Stimulated activated CD4-positive, alpha-beta T cell treated with anti-CD3 and anti-CD28 coated beads, Interleukin-1b, Interleukin-23, amount 100 ng/mL, for 48 hours (primary cell): ENCODE measurements around the gene KRTAP9-3.
"Not testable (repeated sequence)": the region's sequence is repeated elsewhere in the genome, so short reads cannot be mapped to it uniquely, and the experiment has no call there.

ENCODE experiments used
- DNase-seq: peaks from one replicate; pipeline ENCODE4 v3.0.0-alpha.2; 2020

The KRTAP9-3 gene

GRCh38 chr17:41254861-41255260 is 22.6 kb downstream of the KRTAP9-3 start:
- DNase-seq = no peak

GRCh38 chr17:41255381-41256290 is 23.4 kb downstream of the KRTAP9-3 start, which contains the start of gene KRTAP9-9:
Gene KRTAP9-9 (plus strand): TSS chr17:41255384.
- not testable (repeated sequence) for DNase-seq

GRCh38 chr17:41256291-41256685 is 24.0 kb downstream of the KRTAP9-3 start:
- no peak for DNase-seq

- no peak for DNase-seq
These were observed 26.2 kb downstream of the KRTAP9-3 start for GRCh38 chr17:41258406-41258805.

- no peak for DNase-seq
These were observed 31.0 kb downstream of the KRTAP9-3 start for GRCh38 chr17:41263212-41263611.

GRCh38 chr17:41264599-41264998 is 32.4 kb downstream of the KRTAP9-3 start:
- no peak for DNase-seq

GRCh38 chr17:41265078-41265477 is 32.8 kb downstream of the KRTAP9-3 start, which contains the start of gene KRTAP9-6:
Gene KRTAP9-6 (plus strand): TSS chr17:41265378. CDS start chr17:41265378, 0 bp downstream.
- no peak for DNase-seq

GRCh38 chr17:41267711-41268110 is 35.5 kb downstream of the KRTAP9-3 start:
- no peak for DNase-seq

- DNase-seq = not testable (repeated sequence)
These were observed 39.1 kb downstream of the KRTAP9-3 start for GRCh38 chr17:41271323-41271722.

GRCh38 chr17:41271858-41272257 is 39.6 kb downstream of the KRTAP9-3 start:
- DNase-seq = no peak

- not testable (repeated sequence) for DNase-seq
These were observed 43.5 kb downstream of the KRTAP9-3 start, which contains the start of gene KRTAP9-7 for GRCh38 chr17:41275648-41276190. Gene KRTAP9-7 (plus strand): TSS chr17:41275698. CDS start chr17:41275698, 0 bp downstream.

- no peak for DNase-seq
These were observed 46.1 kb downstream of the KRTAP9-3 start for GRCh38 chr17:41278176-41278955.
